Hematopoietic multipotent progenitor cell treated with erythropoietin and hydrocortisone succinate and interleukin-3 and kit ligand, for 15 days (in vitro differentiated cells): ENCODE data around the gene TMEM183A.
A peak's percentile ranks its signal among the peaks of the same experiment; 100 is the strongest.
"Not testable (repeated sequence)": the region's sequence is repeated elsewhere in the genome, so short reads cannot be mapped to it uniquely, and the experiment has no call there.

ENCODE experiments used
- DNase-seq: peaks from one replicate; pipeline ENCODE4 v3.0.0-alpha.2; 2015; ENCODE audit warnings: low spot score

TMEM183A gene

GRCh38 chr1:202987255-202987654 lies 19.9 kb upstream of the TMEM183A start:
- DNase-seq = no peak

- DNase-seq = no peak
Measured at GRCh38 chr1:202987922-202988583, 19.1 kb upstream of the TMEM183A start.

DNA sequence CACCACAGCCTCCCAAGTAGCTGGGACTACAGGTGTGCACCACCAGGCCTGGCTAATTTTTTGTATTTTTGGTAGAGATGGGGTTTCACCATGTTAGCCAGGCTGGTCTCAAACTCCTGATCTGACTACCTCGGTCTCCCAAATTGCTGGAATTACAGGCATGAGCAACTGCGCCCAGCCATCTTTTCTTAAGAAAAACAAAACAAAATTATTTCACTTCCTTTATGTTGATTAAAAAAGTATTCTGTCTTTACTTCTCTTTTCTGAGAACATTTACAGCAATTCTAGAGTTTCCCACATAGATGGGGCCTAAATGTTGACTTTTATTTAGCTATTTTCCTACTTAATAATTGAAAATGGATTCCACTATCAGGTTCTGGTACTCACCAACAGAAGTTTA lies 17.3 kb upstream of the TMEM183A start:
- DNase-seq = no peak

DNA sequence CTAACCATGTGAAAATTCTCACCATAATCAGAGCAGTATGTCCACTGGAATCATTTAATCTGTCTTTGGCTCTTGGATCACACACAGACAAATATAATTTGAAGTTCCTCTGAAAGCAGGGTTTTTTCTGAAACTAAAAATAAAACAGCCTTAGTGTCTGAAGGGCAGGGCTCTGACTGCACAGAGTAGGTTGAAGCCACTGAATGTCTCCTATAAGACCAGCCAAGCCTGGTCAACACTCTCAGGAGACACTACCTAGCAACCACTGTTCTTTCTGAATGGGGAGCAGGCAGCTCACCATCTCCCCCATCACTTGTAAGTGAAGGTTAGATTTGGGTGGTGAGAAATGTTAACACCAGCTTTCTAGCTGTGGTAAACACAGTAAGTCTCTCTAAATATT lies 16.1 kb upstream of the TMEM183A start:
- no peak for DNase-seq

DNA sequence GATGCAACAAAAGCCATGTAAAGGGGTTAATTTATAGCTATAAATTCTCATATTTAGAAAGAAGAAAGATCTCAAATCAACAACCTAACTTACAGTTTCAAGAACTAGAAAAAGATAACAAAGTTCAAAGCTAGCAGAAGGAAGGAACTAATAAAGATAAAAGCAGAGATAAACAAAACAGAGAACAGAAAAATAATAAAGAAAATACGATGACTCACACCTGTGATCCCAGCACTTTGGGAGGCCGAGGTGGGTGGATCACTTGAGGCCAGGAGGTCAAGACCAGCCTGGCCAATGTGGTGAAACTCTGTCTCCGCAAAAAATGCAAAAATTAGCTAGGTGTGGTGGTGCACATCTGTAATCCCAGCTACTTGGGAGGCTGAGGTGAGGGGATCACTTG lies 12.4 kb upstream of the TMEM183A start:
- no peak for DNase-seq

GRCh38 chr1:202998836-202999750 lies 8.1 kb upstream of the TMEM183A start:
- DNase-seq = peak; percentile 84

DNA sequence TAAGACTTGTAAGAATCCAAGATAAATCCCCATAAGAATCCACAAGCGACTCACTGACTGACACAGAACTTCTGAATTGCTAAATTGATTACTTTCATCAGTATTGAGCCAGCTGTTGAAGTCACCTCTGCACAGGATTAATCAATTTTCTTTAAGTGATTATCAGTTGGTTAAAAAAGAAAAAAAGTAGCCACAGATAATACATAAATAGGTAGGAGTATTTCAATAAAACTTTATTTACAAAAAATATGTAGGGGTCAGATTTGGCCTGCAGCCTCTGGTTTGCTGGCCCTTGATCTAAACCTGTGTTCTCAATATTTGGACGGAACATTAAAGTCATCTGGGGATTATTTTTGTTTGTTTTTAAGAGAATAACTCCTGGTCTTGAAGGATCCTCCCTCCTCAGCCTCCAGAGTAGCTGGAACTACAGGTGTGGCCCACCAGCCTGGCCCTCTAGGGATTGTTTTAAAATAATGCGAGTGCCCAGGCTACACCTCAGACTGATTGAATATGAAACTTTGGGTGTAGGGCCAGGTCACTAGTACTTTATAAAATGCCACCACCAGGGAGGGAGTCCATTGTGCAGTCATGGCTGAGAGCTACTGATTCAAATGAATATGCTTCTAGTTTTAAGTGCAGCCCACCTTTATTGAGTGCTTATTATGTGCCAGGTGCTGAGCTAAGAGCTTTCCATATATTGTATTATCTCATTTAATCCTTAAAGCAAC lies 6.8 kb upstream of the TMEM183A start:
- no peak for DNase-seq

- no peak for DNase-seq
Measured at GRCh38 chr1:203001986-203002385, 5.2 kb upstream of the TMEM183A start.

- no peak for DNase-seq
Measured at GRCh38 chr1:203002951-203003350, 4.2 kb upstream of the TMEM183A start.

DNA sequence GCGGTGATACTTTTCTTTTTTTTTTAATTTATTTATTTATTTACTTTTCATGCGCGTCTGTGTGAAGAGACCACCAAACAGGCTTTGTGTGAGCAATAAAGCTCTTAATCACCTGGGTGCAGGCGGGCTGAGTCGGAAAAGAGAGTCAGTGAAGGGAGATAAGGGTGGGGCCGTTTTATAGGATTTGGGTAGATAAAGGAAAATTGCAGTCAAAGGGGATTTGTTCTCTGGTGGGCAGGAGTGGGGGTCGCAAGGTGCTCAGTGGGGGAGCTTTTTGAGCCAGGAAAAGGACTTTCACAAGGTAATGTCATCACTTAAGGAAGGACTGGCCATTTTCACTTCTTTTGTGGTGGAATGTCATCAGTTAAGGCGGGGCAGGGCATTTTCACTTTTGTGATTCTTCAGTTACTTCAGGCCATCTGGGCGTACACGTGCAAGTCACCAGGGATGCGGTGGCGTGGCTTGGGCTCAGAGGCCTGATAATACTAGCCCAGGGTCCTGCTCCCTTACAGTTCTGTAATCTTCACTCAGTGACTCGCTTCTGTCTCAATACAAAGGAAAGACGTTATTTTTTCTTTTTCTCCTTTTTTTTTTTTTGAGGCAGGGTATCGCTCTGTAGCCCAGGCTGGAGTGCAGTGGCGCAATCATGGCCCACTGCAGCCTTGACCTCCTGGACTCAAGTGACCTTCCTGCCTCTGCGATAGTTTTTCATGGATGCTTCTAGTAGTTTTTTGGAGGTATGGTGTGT lies 1.6 kb upstream of the TMEM183A start:
- DNase-seq = peak; percentile 69

DNA sequence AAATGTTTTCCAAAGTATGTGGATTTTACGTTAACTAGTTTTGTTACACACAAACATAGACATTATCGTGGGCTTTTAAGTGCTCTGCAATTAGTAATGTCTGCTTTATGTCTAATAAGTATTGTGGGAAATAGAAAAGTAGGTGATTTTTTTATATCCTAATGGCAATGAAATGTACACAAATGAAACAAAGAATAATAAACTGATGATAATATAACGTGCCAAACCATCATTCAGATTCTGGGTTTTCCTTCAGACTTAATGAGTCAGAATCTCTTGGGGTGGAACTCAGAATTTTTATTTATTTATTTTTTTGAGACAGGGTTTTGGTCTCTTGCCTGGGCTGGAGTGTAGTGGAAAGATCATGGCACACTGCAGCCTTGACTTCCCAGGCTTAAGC lies 2.0 kb downstream of the TMEM183A start:
- DNase-seq = no peak

DNA sequence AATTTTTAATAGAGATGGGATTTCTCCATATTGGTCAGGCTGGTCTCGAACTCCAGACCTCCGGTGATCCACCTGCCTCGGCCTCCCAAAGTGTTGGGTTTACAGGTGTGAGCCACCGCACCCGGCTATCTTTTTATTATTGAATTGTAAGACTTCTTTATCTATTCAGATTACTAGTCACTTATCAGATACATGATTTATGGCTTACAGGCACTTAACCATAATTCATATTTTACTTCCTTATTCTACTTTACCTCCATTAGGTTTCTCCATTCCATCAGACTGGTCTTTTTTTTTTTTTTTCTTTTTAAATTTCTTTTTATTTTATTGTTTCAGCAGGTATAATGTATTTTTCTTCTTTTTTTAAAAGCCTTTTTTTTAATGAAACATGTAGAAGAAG lies 4.4 kb downstream of the TMEM183A start:
- DNase-seq = no peak

DNA sequence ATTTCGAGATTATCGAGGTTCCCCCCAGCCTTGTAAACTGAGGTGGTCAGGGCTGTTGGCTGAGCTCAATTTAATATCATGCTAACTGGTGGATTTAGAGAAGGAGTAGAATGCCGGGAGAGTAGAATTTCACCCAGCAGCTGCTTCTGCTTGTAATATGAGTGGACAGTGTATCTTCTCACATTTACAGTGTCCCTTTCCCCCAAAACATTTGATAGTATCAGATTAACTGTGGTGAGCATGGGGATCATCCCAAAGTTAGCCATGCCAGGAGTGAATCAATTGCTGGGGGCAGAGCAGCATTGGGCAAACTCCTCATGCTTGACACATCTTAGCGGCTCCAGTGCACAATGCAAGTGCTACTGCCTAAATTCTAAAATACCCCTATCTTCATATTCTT lies 9.9 kb downstream of the TMEM183A start:
- DNase-seq = no peak

GRCh38 chr1:203017692-203018091 lies 10.5 kb downstream of the TMEM183A start:
- no peak for DNase-seq

- DNase-seq = not testable (repeated sequence)
Measured at GRCh38 chr1:203022855-203023254, 15.7 kb downstream of the TMEM183A start.

GRCh38 chr1:203025686-203026030 lies 18.5 kb downstream of the TMEM183A start:
- DNase-seq = no peak

- DNase-seq = peak; percentile 89
Measured at GRCh38 chr1:203026031-203026665, 19.0 kb downstream of the TMEM183A start, which contains the start of gene PPFIA4. Gene PPFIA4 (plus strand): TSS chr1:203026491. CDS start chr1:203039009, 12,518 bp downstream.

- DNase-seq = no peak
Measured at GRCh38 chr1:203026666-203027663, 19.8 kb downstream of the TMEM183A start.

- DNase-seq = no peak
Measured at GRCh38 chr1:203028067-203028783, 21.1 kb downstream of the TMEM183A start.
